Measurements from ENCODE around the gene RIMOC1.
A peak's percentile ranks its signal among the peaks of the same experiment; 100 is the strongest.

The RIMOC1 gene
- total RNA-seq = 19.7 to 70.3 (median 61.7) reads per million in 3 experiments

GRCh38 chr5:41903892-41904799, at the start of gene RIMOC1:
TSS of gene RIMOC1 (plus strand) at chr5:41904344. CDS start at chr5:41904368, 24 bp downstream.
- DNase-seq = peak; percentile 98

GRCh38 chr5:41856644-41857491, 47.3 kb upstream of the RIMOC1 start:
- peak; percentile 63 for DNase-seq

- no peak for DNase-seq
These were observed 46.2 kb upstream of the RIMOC1 start for GRCh38 chr5:41857989-41858388.

- no peak for DNase-seq
These were observed 45.3 kb upstream of the RIMOC1 start for GRCh38 chr5:41858890-41859289.

GRCh38 chr5:41863871-41864486, 40.2 kb upstream of the RIMOC1 start:
- DNase-seq = no peak

GRCh38 chr5:41869151-41869723, 34.9 kb upstream of the RIMOC1 start:
- no peak for DNase-seq

GRCh38 chr5:41869724-41870626, 34.2 kb upstream of the RIMOC1 start, which contains the start of gene OXCT1:
TSS of gene OXCT1 (minus strand) at chr5:41870425. CDS start at chr5:41870358, 67 bp downstream.
- peak; percentile 95 for DNase-seq

GRCh38 chr5:41870627-41871048, 33.5 kb upstream of the RIMOC1 start:
- DNase-seq = no peak

- no peak for DNase-seq
These were observed 32.3 kb upstream of the RIMOC1 start for GRCh38 chr5:41871852-41872251.

GRCh38 chr5:41874512-41875060, 29.6 kb upstream of the RIMOC1 start:
- no peak for DNase-seq

GRCh38 chr5:41875121-41875520, 29.0 kb upstream of the RIMOC1 start:
- no peak for DNase-seq

GRCh38 chr5:41876678-41877077, 27.5 kb upstream of the RIMOC1 start:
- DNase-seq = no peak

- no peak for DNase-seq
These were observed 26.7 kb upstream of the RIMOC1 start for GRCh38 chr5:41877408-41877807.

- DNase-seq = no peak
These were observed 26.0 kb upstream of the RIMOC1 start for GRCh38 chr5:41878173-41878572.

GRCh38 chr5:41878643-41879478, 25.3 kb upstream of the RIMOC1 start:
- no peak for DNase-seq

- no peak for DNase-seq
These were observed 21.4 kb upstream of the RIMOC1 start for GRCh38 chr5:41882765-41883164.

- no peak for DNase-seq
These were observed 20.9 kb upstream of the RIMOC1 start for GRCh38 chr5:41883243-41883642.

GRCh38 chr5:41883936-41884335, 20.2 kb upstream of the RIMOC1 start:
- no peak for DNase-seq

GRCh38 chr5:41885286-41885685, 18.9 kb upstream of the RIMOC1 start:
- no peak for DNase-seq

GRCh38 chr5:41891066-41891707, 13.0 kb upstream of the RIMOC1 start:
- DNase-seq = no peak
